ENCODE results near the gene POFUT2.

POFUT2 gene

GRCh38 chr21:45262041-45262581 is 25.6 kb downstream of the POFUT2 start:
- no peak for DNase-seq (ENCODE audit: low read depth)

GRCh38 chr21:45261093-45261492 is 26.6 kb downstream of the POFUT2 start:
- no peak for DNase-seq (ENCODE audit: low read depth)

DNA sequence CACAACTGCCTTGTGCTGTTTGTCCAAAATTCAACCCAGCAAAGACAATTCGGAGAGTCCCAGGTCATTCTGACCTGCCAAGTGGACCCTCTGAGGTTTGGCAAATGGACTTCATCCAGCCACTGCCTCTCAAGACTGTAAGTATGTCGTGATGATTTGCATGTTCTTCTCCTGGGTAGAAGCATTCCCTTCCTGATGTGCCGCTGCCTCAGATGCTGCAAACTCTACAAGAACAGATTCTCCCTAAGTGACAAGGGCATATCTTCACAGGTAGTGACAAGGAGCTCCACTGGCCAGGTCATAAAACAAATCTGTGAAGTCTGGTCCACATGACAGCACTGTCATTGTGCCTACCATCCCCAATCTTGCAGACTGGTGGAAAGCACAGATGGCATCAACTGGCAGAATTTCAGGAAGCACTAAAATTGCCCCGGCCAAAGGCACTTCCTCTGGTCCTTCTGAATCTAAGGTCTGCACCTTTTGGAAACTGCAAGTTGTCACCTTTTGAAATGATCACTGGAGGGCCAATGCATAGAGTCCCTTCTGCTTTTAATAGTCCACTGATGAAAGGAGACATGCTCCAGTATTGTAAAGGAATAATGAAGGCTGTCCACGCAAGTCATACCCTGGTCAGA is 27.4 kb downstream of the POFUT2 start:
- DNase-seq (ENCODE audit: low read depth) = no peak

- DNase-seq (ENCODE audit: low read depth) = no peak
These were observed 28.4 kb downstream of the POFUT2 start for GRCh38 chr21:45259206-45259840.

- DNase-seq (ENCODE audit: low read depth) = no peak
These were observed 29.2 kb downstream of the POFUT2 start for GRCh38 chr21:45258466-45258865.

GRCh38 chr21:45257673-45258341 is 29.9 kb downstream of the POFUT2 start:
- DNase-seq (ENCODE audit: low read depth) = no peak

DNA sequence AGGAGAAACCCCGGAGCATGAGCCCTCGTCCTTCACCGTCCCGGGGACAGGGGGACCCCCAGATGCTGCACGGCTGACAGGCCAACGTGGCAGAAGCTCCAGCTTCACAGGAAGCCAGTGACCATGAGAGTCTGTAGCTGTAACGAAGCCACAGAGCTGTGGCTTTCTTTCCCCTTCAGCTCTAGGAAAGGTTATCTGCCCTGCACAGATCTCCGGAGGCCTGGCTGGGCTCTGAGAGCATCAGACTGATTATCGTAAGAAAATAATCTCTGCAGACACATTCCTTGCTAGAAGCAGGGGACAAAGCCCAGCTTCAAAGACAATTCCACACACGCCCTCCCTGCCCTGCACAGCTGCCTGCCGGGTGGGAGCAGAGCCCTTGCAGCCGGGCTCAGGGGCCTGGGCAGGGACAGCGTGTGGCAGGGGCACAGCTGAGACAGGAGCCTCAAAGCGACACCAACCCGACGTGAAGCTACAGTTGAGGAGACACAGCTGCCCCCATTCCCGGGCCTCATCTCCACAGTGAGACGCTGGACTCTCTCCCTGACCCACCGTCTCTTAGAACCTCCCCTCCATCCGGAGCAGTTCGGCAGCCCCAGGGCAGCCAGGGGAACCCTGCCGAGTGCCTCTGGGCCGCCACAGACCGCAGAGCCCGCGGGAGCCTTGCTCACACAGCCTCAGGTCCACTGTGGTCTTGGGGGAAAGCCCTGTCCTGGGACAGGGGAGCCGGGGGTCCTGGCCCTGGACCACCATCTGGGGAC is 30.6 kb downstream of the POFUT2 start:
- DNase-seq (ENCODE audit: low read depth) = no peak

DNA sequence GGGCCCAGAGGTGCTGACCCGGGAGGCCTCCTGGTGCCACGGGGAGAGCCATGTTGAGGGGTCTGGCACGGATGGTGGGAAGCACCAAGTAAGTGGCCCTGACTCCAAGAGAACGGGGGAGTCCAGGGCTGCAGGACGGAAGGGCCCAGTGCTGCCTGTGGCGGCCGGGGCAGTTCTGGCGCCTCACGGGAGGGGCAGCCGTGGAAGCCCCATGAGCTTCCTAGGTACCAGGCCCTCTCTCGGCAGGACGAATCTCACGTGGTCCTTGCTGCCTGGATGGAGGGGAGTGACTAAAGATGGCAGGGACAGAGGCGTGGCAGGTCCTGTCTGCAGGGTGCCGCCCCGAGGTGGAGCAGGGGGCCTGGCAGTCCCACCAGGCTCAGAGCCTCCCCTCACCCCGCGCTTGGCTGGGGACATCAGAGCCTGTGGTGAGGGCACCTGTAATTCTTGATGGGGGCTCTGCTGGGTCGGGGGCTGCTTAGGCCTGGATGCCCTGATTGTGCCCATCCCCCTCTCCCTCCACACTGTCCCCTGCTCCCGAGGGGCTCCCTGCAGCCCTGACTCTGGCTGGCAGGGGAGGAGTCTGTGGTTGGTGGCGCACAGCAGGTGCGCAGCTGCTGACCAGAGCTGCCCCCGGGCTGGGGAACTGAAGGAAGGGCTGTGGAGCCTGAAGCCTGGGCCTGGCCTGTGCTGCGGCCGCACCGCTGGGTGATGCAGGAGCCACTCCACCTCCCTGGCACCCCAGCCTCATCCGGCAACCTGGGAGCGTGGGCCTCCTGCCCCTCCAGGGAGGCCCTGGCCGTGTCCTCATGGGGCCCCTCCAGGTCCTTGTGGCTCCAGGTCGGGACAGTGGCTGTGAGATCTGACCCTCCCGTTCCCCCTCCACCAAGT is 31.4 kb downstream of the POFUT2 start:
- no peak for DNase-seq (ENCODE audit: low read depth)

GRCh38 chr21:45255381-45256020 is 32.2 kb downstream of the POFUT2 start:
- DNase-seq (ENCODE audit: low read depth) = no peak

DNA sequence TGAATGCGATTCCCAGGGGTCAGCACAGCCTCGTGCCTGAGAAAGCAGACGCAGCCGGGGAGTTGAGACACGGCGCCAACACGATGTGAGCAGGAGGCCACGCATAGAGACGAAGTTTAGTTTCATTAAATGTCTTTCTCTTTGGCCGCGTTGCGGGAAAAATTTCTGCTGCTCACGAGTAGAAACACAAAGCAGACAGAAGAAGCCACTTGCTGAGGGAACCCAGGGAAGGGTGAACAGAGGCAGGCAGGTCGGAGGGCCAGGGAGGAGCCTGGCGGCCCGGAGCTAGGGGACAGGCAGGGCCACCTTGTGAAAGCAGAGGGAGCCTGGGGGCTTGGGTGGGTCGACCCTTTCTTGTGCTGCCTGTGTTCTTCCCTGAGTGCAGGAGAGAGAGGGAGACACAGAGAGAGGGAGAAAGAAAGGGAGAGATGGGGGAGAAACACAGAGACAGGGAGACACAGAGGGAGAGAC is 33.2 kb downstream of the POFUT2 start:
- no peak for DNase-seq (ENCODE audit: low read depth)

DNA sequence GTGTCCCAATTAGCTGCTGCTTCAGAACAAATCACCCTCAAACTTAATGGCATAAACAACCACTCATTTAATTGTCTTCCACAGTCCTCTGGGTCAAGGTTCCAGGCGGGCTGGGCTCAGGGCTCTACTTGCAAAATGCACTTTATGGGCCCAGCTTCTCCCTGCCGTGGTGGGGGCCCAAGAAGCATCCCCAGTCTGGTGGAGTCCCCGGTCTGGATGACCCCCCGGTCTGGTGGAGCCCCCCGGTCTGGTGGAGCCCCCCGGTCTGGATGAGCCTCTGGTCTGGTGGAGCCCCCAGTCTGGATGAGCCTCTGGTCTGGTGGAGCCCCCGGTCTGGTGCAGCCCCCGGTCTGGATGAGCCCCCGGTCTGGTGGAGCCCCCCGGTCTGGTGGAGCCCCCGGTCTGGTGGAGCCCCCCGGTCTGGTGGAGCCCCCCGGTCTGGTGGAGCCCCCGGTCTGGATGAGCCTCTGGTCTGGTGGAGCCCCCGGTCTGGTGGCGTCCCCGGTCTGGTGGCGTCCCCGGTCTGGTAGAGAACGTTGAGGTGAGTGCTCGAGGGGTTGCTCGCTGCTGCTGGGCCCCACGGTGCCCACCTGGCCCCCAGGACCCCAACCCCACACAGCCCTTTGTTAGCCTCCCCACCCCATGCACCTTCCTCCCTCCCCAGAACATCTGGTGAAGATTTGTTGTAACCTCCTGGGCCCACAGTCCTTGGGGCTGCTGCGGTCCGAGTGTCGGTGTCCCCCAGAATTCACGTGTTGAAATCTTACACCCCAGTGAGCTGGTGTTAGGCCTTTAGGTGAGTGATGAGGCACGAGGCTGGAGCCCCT is 33.8 kb downstream of the POFUT2 start:
- DNase-seq (ENCODE audit: low read depth) = no peak

DNA sequence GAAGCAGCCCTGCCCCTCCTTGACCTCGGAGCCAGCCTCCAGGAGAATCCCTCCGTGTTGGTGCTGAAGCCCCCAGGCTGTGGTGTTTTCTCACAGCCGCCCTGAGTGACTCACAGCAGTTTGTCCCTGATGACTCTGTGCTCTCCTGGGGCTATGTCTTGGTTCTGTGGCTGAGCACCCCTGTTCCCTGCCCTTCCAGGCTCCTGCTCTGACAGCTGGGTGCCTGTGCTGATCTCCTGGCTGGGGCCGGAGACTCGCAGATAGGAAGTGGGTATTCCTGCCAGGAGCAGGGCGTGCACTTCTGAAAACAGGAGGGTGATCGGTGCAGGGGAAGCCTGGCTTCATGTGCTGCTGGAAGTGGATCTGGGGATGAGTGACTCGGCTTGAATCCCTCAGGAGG is 34.5 kb downstream of the POFUT2 start:
- no peak for DNase-seq (ENCODE audit: low read depth)

- no peak for DNase-seq (ENCODE audit: low read depth)
These were observed 35.2 kb downstream of the POFUT2 start for GRCh38 chr21:45252448-45252925.

DNA sequence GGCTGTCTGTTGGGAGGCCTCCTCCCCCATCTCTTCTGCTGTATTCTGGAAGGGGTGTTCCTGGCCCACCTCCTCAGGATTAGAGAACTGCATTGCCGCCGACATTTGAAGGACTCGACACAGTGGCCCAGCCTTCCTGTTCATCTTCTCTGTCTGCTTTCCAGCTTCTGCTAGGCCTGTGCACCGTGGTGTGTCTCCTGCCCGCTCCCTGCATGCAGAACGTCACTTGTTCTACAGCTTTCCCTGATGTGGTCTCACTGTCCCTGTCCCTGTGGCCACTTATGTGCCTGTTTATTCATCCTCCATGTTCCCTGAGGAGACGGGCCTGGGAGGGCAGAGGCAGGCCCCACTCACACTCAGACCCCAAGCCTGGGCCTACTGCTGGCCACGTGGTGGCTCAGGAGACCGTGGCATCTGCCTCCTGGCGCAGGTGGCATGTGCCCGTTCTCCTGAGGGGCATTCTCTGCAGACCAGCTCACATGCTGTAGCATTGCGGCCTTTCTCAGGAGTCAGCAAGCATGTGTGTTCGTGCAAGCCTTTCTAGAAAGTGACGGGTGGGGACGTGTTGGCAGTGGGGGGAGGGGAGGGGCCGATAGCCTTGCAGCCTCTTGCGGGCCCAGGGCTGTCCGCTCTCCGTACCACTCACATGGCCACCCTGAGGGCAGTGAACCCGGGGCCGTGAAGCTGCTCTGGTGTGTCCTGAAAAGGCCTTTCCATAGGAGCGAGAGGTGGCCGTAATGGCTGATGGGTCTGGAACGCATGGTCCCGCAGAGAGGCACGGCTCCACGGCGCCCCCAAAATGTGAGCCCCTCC is 35.9 kb downstream of the POFUT2 start:
- DNase-seq (ENCODE audit: low read depth) = no peak

DNA sequence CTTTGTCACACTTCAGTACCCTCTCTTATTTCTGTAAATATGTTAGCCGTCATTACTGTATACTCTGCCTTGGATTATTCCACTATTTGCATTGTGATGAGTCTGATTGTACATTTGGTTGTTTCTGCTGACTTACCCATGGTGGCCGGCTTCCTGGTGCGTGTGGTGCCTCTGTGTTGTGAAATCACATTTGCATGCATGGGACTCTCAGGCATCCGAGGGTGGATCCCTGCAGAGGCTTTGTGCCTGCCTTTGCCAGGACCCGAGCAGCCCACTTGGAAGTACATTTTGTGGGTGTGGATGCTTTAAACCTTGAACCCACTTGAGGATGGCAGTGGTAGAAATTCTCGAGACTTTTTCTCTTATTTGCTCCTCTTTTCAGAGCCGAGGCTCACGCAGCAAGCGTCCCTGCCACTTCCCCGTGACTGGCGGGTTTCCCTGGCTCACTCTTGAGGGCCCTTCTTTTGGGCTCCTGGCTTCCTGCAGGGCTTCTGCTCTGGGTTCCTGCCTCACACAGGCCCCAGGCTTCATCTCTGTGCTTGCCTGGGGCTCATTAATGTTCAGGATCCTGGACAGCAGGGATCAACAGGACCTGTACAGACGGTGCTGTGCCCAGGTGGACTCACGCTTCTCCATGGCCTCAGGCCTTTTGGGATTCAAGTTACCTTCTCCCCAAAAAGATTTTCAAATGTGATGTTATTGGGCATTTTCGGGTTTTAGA is 36.6 kb downstream of the POFUT2 start:
- no peak for DNase-seq (ENCODE audit: low read depth)

GRCh38 chr21:45250272-45250671 is 37.4 kb downstream of the POFUT2 start:
- no peak for DNase-seq (ENCODE audit: low read depth)

- DNase-seq (ENCODE audit: low read depth) = no peak
These were observed 38.1 kb downstream of the POFUT2 start for GRCh38 chr21:45249626-45250025.

- DNase-seq (ENCODE audit: low read depth) = no peak
These were observed 38.8 kb downstream of the POFUT2 start for GRCh38 chr21:45248893-45249381.

Data from activated T-cell treated with anti-CD3 and anti-CD28 coated beads for 24 hours (primary cell).